GM19452 (cell line): ENCODE results near the gene GPR158.

Experiments used
- ATAC-seq: cut with Tn5 transposase; IDR thresholded peaks from one replicate; pipeline ENCODE4 v1.9.1; 2021; ENCODE audit not compliant: unreplicated experiment

The GPR158 gene

GRCh38 chr10:25388188-25388861 is 213.5 kb downstream of the GPR158 start:
- no peak for ATAC-seq

- no peak for ATAC-seq
Measured at GRCh38 chr10:25388862-25389206, 214.0 kb downstream of the GPR158 start.

- no peak for ATAC-seq
Measured at GRCh38 chr10:25390733-25391132, 215.9 kb downstream of the GPR158 start.

GRCh38 chr10:25392132-25392531 is 217.3 kb downstream of the GPR158 start:
- ATAC-seq, result no peak

- no peak for ATAC-seq
Measured at GRCh38 chr10:25393621-25394020, 218.8 kb downstream of the GPR158 start.

GRCh38 chr10:25398680-25399079 is 223.9 kb downstream of the GPR158 start:
- no peak for ATAC-seq

GRCh38 chr10:25405871-25406270 is 231.1 kb downstream of the GPR158 start:
- ATAC-seq, result no peak

GRCh38 chr10:25417611-25418010 is 242.8 kb downstream of the GPR158 start:
- no peak for ATAC-seq

GRCh38 chr10:25425776-25426175 is 251.0 kb downstream of the GPR158 start:
- ATAC-seq, result no peak

- ATAC-seq, result no peak
Measured at GRCh38 chr10:25436431-25436830, 261.6 kb downstream of the GPR158 start.

- no peak for ATAC-seq
Measured at GRCh38 chr10:25441270-25441669, 266.5 kb downstream of the GPR158 start.

GRCh38 chr10:25444266-25444665 is 269.5 kb downstream of the GPR158 start:
- no peak for ATAC-seq

GRCh38 chr10:25451401-25451800 is 276.6 kb downstream of the GPR158 start:
- ATAC-seq, result no peak

- ATAC-seq, result no peak
Measured at GRCh38 chr10:25453619-25454018, 278.8 kb downstream of the GPR158 start.

- no peak for ATAC-seq
Measured at GRCh38 chr10:25455980-25456567, 281.3 kb downstream of the GPR158 start.

GRCh38 chr10:25457552-25457951 is 282.8 kb downstream of the GPR158 start:
- no peak for ATAC-seq

GRCh38 chr10:25465582-25466372 is 291.0 kb downstream of the GPR158 start:
- ATAC-seq, result no peak

GRCh38 chr10:25467881-25468280 is 293.1 kb downstream of the GPR158 start:
- no peak for ATAC-seq

GRCh38 chr10:25481467-25481866 is 306.7 kb downstream of the GPR158 start:
- no peak for ATAC-seq

GRCh38 chr10:25483999-25484398 is 309.2 kb downstream of the GPR158 start:
- no peak for ATAC-seq

- no peak for ATAC-seq
Measured at GRCh38 chr10:25487266-25487665, 312.5 kb downstream of the GPR158 start.

- ATAC-seq, result no peak
Measured at GRCh38 chr10:25492040-25492439, 317.2 kb downstream of the GPR158 start.
